Measurements from ENCODE around the gene CHST15.

DNA sequence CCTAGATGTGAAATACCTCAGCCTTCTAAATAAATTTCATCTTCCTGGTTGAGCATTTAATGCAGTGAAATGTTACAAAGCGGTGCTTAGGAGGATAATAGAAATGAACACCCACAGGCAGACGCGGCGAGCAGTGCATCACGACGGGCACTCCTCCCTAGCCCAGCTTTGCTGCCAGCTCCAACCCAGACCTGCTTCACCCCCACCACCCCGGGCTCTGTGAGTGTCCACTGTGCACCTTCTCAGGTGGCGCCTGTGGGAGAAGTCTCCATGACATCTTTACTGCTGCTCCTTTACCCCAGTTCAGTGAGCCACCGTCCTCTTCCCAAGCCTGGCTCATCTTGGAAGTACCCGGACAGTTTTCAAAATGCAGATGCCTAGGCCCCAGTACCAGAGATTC, 5.2 kb upstream of the CHST15 start:
- TF ChIP-seq, protein P1, sequence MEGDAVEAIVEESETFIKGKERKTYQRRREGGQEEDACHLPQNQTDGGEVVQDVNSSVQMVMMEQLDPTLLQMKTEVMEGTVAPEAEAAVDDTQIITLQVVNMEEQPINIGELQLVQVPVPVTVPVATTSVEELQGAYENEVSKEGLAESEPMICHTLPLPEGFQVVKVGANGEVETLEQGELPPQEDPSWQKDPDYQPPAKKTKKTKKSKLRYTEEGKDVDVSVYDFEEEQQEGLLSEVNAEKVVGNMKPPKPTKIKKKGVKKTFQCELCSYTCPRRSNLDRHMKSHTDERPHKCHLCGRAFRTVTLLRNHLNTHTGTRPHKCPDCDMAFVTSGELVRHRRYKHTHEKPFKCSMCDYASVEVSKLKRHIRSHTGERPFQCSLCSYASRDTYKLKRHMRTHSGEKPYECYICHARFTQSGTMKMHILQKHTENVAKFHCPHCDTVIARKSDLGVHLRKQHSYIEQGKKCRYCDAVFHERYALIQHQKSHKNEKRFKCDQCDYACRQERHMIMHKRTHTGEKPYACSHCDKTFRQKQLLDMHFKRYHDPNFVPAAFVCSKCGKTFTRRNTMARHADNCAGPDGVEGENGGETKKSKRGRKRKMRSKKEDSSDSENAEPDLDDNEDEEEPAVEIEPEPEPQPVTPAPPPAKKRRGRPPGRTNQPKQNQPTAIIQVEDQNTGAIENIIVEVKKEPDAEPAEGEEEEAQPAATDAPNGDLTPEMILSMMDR (IDR thresholded peaks at IDR 0.05; ENCODE audit: low read depth, low read length, poor library complexity, severe bottlenecking) = no peak
- TF ChIP-seq EZH2phosphoT487 (IDR thresholded peaks at IDR 0.05; ENCODE audit: borderline replicate concordance, low read length) = no peak
